Ovary (tissue), 9 donors: Measurements from ENCODE around the gene DNASE1L2. TPM values are rescaled to one million over a fixed set of nuclear protein-coding genes. Genes with fewer than 3 reads are reported as not detected.

Source experiments
- DNase-seq, 5 donors: peaks; one replicate each; pipeline ENCODE4 v3.0.0-alpha.2; 2019 to 2020
- H3K27ac ChIP-seq, 2 donors: fragments of 200-600 bp; one replicate each; pipeline versions ENCODE4 v1.5.1 to v1.8.0; 2019 to 2022
- H3K27me3 ChIP-seq: fragments of 200-600 bp; one replicate; pipeline ENCODE4 v1.8.0; 2022
- H3K36me3 ChIP-seq: fragments of 200-600 bp; sonication (generic); one replicate; pipeline ENCODE4 v1.5.1; 2019
- H3K4me1 ChIP-seq: one replicate; pipeline ENCODE4 v1.8.1; 2013; ENCODE audit warnings: mild to moderate bottlenecking, moderate library complexity; ENCODE audit not compliant: insufficient read depth
- H3K4me3 ChIP-seq: fragments of 200-600 bp; sonication (generic); one replicate; pipeline ENCODE4 v1.5.1; 2017
- H3K9me3 ChIP-seq, 2 donors: fragments of 200-600 bp in 1 of 2; sonication (generic) in 1 of 2; one replicate each; pipeline versions ENCODE4 v1.5.1 to v1.8.1; 2013 to 2019; ENCODE audit warnings: mild to moderate bottlenecking in 1 of 2, moderate library complexity in 1 of 2
- EP300 ChIP-seq: sonication (generic); formaldehyde crosslinking; IDR thresholded peaks from one replicate; pipeline ENCODE4 v1.6.1; 2017; ENCODE audit warnings: antibody characterized with exemption
- POLR2A ChIP-seq: fragments of 450-650 bp; IDR thresholded peaks from one replicate; pipeline ENCODE4 v1.6.1; 2017; ENCODE audit warnings: antibody characterized with exemption, mild to moderate bottlenecking, moderate library complexity
- WGBS, 3 donors: extraction: QIAGEN DNeasy Blood & Tissue Kit in 1 of 3; methylation state at CpG; one replicate each; pipeline versions ENCODE4 v1.1.5 to v1.1.7; 2013 to 2017; 5-methylcytosine and 5-hydroxymethylcytosine counted together
- intact Hi-C, 4 donors: fragments of 100-400 bp; cut with DNase I; formaldehyde crosslinking; loops; one replicate each; pipeline versions ENCODE4 v1.11.0 to v1.15.1; 2022 to 2023
- polyA plus RNA-seq, 2 donors: library from polyadenylated mRNA; stranded (reverse); fragments of 200-250 nt in 1 of 2; fragments of 350-450 nt in 1 of 2; fragmentation: Illumina TruSeq in 1 of 2; extraction: RNeasy Lipid Tissue Mini Kit (QIAGEN cat#74804) in 1 of 2; gene quantifications; one replicate each; pipeline ENCODE4 v1.2.3, GENCODE V29; 2013 to 2014
- total RNA-seq, 7 donors: library from RNA; depleted of rRNA in 2 of 7; stranded (reverse); fragments of >200 nt in 2 of 7; fragmentation: NEBNext Ultra II Directional in 3 of 7; extraction: Animal tissue kit (Norgen Biotek cat#: 25700) in 3 of 7; gene quantifications; one replicate each; pipeline versions ENCODE4 v1.1.0 to v1.2.4, GENCODE V29; 2016 to 2023
- TF ChIP-seq, protein P1 (sequence below), 3 donors: fragments of 450-650 bp in 2 of 3; fragments of 200-600 bp in 1 of 3; IDR thresholded peaks; one replicate each; pipeline versions ENCODE4 v1.5.1 to v1.8.0; 2016 to 2022; ENCODE audit warnings: antibody characterized with exemption in 3 of 3, mild to moderate bottlenecking in 1 of 3
- donor health status: DM: no; HTN: no; CAD: no; lungs with moderate emphysema.
- donor health status: DM: no; HTN: no; CAD: no.
- donor health status: Bipolar disorder and iron deficiency.
- donor health status: DM: yes; HTN: yes; CAD: no.
- donor health status: DM: no; HTN: no; CAD: no.
- donor health status: DM: yes; HTN: yes; CAD: no.

Gene DNASE1L2
- total and polyA plus RNA-seq, 9 donors = 0.37 to 1.1 (median 0.73) TPM; not detected in 1

DNA sequence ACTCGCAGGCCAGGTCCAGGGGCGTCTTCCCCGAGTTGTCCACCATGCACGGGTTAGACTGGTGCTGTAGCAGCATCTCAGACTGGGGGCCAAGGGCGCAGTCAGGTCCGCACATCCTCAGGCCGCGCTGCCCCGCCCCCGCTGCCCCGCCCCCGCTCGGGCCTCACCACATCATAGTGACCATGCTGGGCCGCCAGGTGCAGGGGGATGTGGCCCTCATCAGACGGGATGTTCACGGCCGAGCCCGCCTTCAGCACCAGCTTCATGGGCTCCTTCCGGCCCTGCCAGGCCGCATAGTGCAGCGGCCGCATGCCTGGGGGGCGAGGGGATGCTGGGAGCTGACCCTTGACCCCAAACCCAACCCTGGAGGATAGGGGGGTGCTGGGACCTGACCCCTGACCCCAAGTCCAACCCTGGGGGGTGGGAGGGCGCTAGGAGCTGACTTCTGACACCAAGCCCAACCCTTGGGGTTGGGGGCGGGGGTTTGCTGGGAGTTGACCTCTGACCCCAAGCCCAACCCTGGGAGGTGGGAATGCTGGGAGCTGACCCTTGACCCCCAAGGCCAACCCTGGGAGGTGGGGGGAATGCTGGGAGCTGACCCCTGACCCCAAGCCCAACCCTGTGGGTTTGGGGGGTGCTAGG, 46.9 kb upstream of the DNASE1L2 start:
- no peaks in the 10 kb centered on the region for H3K9me3 ChIP-seq
- no peaks in the 10 kb centered on the region for H3K27me3 ChIP-seq
- intact Hi-C loops = no loop called here
- 85 to 92% (median 87%) methylated on average over 24 to 25 of the region's 25 CpGs for WGBS, 3 donors
- no peak overlapping the region for H3K27ac ChIP-seq
- no peak overlapping the region for H3K4me3 ChIP-seq
- DNase-seq = no peak
- H3K36me3 ChIP-seq = no peaks in the 10 kb centered on the region
- H3K4me1 ChIP-seq = no peaks in the 10 kb centered on the region
- no peak for TF ChIP-seq EP300
- TF ChIP-seq, protein P1, sequence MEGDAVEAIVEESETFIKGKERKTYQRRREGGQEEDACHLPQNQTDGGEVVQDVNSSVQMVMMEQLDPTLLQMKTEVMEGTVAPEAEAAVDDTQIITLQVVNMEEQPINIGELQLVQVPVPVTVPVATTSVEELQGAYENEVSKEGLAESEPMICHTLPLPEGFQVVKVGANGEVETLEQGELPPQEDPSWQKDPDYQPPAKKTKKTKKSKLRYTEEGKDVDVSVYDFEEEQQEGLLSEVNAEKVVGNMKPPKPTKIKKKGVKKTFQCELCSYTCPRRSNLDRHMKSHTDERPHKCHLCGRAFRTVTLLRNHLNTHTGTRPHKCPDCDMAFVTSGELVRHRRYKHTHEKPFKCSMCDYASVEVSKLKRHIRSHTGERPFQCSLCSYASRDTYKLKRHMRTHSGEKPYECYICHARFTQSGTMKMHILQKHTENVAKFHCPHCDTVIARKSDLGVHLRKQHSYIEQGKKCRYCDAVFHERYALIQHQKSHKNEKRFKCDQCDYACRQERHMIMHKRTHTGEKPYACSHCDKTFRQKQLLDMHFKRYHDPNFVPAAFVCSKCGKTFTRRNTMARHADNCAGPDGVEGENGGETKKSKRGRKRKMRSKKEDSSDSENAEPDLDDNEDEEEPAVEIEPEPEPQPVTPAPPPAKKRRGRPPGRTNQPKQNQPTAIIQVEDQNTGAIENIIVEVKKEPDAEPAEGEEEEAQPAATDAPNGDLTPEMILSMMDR (IDR thresholded peaks at IDR 0.05) = no peak
- TF ChIP-seq POLR2A = no peak

- Histone ChIP-seq H3K27me3 (no peaks in the 10 kb centered on the region), H3K4me1 (no peaks in the 10 kb centered on the region), H3K27ac (no peak overlapping the region), H3K9me3 (no peaks in the 10 kb centered on the region), H3K36me3 (no peaks in the 10 kb centered on the region), H3K4me3 (no peak overlapping the region)
- DNase-seq = no peak
- 75 to 78% (median 77%) methylated on average over 22 to 24 of the region's 24 CpGs for WGBS, 3 donors
- intact Hi-C loops = no loop called here
- TF ChIP-seq, protein P1 (IDR thresholded peaks at IDR 0.05) = no peak
- TF ChIP-seq EP300 = no peak
- no peak for TF ChIP-seq POLR2A
These were observed 46.1 kb upstream of the DNASE1L2 start for GRCh38 chr16:2190002-2190658.

DNA sequence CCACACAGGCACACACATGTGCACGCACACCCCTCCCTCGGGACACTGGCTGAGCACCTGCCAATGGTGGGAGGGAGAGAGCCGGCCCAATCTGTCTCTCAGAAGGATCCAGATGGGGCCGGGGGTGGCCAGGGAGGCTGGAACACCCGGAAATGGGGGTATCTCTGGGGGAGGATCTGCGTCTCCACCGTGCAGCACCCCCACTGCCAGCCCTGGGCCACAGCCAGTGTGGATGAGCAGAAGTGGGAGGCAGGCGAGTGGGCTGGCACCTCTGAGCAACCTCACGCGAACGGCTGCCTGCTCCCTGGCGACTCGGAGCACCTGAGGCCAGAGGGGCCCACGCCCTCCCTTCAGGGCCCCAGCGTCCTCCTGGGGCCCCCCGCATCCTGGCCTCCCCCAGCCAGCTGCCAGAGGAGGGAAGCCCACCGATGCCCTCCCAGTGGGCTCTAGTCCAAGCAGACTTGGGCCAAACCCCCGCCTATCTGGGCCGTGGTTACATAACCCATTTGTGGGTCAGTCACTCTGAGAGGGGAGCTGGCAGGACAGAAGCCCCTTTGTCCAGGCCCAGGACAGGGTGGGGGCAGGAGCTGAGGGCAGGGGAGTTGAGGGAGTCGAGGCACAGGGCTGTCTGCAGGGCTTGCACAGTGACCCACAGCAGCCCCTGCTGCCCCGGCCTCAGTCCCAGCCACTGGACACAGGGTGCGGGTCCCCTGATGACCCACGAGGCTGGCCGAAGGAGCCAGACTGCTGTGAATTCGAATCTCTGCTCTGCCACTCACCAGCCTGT, 45.4 kb upstream of the DNASE1L2 start:
- TF ChIP-seq POLR2A (no peak), EP300 (no peak)
- TF ChIP-seq, protein P1 (IDR thresholded peaks at IDR 0.05) = no peak
- Histone ChIP-seq H3K27me3 (peaks cover 2% of the 10 kb centered on the region), H3K4me3 (no peak overlapping the region), H3K27ac (no peak overlapping the region), H3K4me1 (no peaks in the 10 kb centered on the region), H3K36me3 (no peaks in the 10 kb centered on the region), H3K9me3 (no peaks in the 10 kb centered on the region)
- intact Hi-C loops = no loop called here
- no peak for DNase-seq
- 65 to 71% (median 68%) methylated on average over 20 to 25 of the region's 25 CpGs for WGBS, 3 donors

GRCh38 chr16:2191446-2191706, 44.9 kb upstream of the DNASE1L2 start:
- Histone ChIP-seq H3K36me3 (no peaks in the 10 kb centered on the region), H3K9me3 (no peaks in the 10 kb centered on the region), H3K4me1 (no peaks in the 10 kb centered on the region), H3K27me3 (peaks cover 2% of the 10 kb centered on the region), H3K27ac (no peak overlapping the region), H3K4me3 (no peak overlapping the region)
- TF ChIP-seq POLR2A (no peak), EP300 (no peak)
- TF ChIP-seq, protein P1 (IDR thresholded peaks at IDR 0.05) = no peak
- intact Hi-C loops = no loop called here
- 70 to 89% (median 83%) methylated on average over 8 to 11 of the region's 11 CpGs for WGBS, 3 donors
- DNase-seq = no peak
